Dedifferentiated amniotic fluid mesenchymal stem cell (primary cell): ENCODE data around the gene LPP.
"Not testable (repeated sequence)": the region's sequence is repeated elsewhere in the genome, so short reads cannot be mapped to it uniquely, and the experiment has no call there.

ENCODE experiments used
- DNase-seq: peaks from one replicate; pipeline ENCODE4 v3.0.0-alpha.2; 2016; ENCODE audit errors: extremely low spot score

LPP gene

DNA sequence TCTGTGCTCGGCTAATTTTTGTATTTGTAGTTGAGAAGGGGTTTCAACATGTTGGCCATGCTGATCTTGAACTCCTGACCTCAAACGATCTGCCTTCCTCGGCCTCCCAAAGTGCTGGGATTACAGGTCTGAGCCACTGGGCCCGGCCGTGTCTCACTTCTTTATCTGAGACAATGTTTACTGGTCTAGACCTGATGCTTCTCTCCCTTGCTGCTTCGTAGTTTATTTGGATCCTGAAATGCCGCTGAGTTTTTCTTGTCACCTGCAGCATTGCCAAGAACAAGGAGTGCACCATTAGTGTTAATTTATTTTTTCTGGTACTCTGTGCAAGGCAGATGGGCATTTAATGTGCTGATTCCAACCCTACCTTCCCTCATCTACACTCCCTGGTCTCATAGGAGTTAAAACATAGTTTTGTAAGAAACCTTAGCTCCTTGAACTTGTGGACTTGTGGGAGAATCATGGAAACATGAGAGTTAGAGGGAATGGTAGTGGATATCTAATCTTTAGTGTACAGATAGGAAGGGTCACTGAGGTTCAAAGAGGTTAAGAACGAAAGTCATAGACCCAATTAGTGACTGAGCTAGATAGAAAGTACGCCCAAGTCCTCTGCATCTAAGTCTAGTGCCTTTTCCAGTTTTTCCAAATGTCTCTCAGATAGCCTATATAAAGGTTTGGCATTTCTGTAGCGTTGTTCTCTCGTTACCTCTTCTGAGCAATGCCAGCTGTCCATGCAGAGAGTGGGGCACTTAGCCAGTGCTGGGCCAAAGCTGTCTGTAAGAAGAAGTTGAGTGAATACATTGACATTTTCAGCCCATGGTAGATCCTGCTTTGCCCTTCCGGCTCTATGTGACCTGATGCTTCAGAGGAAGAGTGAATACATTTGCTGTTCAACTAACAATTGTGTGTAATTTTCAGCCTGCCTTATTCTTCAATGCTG lies 244.1 kb downstream of the LPP start:
- DNase-seq, result no peak

GRCh38 chr3:188400494-188401243 lies 246.7 kb downstream of the LPP start:
- DNase-seq, result no peak

DNA sequence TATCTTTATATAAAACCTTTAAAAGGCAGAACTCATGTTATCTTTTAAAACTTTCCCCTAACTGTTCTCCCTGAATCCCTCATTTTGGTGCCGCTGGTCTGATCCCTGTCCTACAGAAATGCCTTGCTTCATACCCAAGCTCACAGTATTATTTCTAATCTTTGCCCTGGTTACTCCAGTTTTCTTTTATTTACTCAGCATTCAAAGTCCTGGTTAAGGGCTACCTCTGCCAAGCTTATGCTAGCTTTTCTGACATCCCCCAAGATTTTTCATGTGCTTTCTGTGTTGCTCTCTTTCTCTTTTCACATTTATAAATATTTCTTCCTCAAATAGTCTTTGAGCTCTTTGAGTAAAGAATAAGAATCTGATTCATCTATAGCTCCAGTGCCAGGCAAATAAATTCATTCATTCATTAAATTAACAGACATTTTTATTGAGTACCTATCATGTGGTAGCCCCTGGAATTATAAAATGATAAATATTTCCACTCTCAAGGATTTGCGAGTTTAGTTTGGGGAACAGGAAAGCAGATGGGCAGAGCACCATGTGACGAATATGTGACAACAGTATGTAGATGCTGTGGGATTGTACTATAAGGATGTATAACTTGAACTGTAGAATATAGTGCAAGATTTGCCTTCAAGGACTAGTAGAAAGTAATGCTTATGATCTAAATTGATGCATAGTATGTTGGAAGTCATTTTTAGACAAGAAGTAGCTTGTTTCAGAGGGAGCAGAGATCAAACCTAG lies 247.5 kb downstream of the LPP start:
- no peak for DNase-seq

- DNase-seq, result no peak
Observed at GRCh38 chr3:188402229-188402628, 248.3 kb downstream of the LPP start.

- DNase-seq, result no peak
Observed at GRCh38 chr3:188403404-188403803, 249.4 kb downstream of the LPP start.

GRCh38 chr3:188404124-188404523 lies 250.2 kb downstream of the LPP start:
- no peak for DNase-seq

GRCh38 chr3:188404701-188405100 lies 250.7 kb downstream of the LPP start:
- no peak for DNase-seq

GRCh38 chr3:188407158-188407880 lies 253.4 kb downstream of the LPP start:
- no peak for DNase-seq

- DNase-seq, result no peak
Observed at GRCh38 chr3:188408831-188409230, 254.9 kb downstream of the LPP start.

- no peak for DNase-seq
Observed at GRCh38 chr3:188411750-188412149, 257.8 kb downstream of the LPP start.

DNA sequence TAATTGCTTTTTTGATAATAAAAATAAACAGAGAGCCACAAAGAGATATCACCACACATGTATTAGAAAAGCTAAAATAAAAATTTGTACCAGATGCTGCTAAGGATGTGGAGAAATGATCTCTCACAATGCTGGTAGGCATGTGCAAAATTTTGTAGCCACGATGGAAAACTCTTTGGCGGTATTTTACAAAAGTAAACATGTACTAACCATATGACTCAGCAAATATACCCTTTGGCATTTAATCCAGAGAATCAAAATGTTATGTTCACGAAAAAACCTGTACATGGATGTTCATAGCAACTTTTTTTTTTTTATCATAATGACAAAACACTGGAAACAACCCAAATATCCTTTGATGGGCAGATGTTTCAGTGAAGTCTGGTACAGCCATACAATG lies 261.2 kb downstream of the LPP start:
- peak; percentile 24 for DNase-seq

DNA sequence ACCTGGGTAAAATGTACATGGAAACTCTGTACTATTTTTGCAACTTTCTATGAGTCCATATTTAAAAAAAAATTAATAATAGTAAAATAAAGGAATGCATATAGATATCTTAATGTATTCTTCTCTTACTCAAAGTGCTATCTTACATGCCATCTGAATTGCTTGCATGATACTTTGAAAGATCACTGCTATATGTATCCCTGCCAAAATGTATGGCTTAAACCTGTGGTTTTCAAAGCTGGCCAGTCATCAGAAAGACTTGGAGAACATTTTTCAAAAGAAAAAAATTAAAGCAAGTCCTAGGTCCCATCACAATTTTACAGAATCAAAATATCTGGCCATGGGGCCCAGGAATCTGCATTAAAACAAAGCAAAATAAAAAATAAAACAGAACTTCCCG lies 262.1 kb downstream of the LPP start:
- DNase-seq, result peak; percentile 27

DNA sequence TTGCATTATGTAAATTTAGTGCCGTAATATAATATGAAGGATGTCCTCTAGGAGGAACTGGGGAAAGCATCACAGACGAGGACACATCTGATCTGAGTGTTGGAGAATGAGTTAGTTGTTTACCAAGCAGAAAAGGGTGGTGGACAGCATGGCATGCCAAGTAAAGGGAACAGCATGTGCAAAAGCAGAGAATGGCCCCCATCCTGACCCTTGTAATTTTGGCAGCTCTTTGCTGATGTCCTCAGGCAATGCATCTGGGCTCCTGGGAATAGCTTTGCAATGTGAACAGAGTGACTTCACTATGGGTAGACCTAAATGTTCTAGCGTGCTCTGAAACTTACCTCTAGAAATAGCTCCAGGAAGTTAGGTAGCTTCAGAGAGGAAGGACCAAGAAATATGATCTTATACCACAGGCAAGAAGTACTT lies 263.3 kb downstream of the LPP start:
- no peak for DNase-seq

GRCh38 chr3:188417766-188418165 lies 263.8 kb downstream of the LPP start:
- DNase-seq, result no peak

DNA sequence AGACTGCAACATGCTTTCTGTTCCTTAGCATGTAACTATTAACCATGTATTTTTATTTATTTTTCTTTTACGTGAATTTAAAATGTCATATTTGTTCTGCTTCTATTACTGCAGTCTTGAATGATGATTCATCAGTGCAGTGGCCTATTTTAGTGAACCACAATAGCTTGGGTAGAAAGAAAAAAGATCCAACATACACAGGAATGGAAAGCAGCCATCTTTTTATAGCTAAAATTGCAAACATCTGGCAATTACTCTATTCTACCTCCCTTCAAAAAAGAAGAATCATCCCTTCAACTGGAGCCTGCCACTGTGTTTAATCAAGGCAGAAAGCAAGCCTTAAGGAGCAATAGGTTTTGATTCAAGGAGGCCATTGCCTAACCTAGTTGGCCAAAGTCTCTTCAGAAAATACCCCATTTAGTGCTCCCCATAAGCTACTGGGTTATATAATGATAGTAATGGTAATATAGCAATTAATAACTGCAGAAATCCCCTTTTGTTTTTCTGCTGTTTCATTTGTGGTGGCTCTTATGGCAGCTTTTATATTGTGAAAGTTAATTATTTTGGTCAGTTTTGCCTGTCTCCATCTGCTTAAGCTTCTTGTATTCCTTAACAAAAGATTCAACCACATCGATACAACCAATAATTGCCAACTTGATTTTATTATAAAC lies 267.3 kb downstream of the LPP start:
- peak; percentile 94 for DNase-seq

GRCh38 chr3:188421836-188422540 lies 268.0 kb downstream of the LPP start:
- no peak for DNase-seq

DNA sequence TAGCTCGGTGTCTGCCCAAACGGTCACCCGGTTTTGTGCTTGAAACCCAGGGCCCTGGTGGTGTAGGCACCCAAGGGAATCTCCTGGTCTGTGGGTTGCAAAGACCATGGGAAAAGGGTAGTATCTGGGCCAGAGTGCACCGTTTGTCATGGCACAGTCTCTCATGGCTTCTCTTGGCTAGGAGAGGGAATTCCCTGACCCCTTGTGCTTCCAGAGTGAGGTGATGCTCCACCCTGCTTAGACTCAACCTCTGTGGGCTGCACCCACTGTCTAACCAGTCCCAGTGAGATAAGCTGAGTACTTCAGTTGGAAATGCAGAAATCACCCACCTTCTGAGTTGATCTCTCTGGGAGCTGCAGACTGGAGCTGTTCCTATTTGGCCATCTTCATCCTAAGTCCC lies 274.0 kb downstream of the LPP start:
- DNase-seq, result not testable (repeated sequence)

- DNase-seq, result no peak
Observed at GRCh38 chr3:188431040-188431439, 277.1 kb downstream of the LPP start.

GRCh38 chr3:188431553-188431952 lies 277.6 kb downstream of the LPP start:
- no peak for DNase-seq

DNA sequence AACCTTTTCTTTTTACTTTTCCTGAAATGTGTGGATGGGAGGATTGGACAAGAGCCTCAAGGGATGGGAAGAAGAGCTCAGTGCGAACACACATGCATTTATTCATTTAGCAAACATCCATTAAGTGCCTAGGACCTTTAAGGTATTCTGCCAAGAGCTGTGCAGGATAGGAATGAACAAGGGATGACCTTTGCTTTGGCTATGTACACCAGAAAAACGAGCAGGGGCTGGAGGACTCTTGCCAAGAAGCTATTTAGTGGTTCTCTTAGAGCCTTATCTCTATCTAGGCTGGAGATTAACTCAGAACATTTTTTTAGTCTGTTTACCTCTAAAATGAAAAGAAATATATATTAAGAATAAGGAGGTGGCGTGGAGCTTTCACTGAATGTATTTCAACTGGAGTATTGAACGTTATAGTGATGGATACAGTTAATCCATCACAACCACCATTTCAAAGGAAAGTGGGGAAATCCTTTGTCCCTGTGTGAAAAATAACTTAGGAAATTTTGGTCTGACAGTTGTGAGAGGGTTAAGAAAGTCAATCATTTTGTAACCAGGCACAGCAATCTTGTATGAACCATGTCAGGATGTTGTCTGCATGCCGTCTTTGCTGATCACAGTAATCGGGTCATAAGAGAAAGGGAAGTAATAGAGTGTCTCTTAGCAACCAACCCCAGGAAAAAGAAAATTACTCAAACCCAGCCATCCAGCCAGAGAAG lies 279.0 kb downstream of the LPP start:
- DNase-seq, result no peak
